Retinal pigment epithelial cell (primary cell): ENCODE results near the gene KCTD13.

Experiments
- DNase-seq: peaks from one replicate; pipeline ENCODE4 v3.0.0-alpha.2; 2010; ENCODE audit warnings: low read depth
- H3K4me3 ChIP-seq: 2 replicates; pipeline ENCODE4 v1.5.1; 2011; ENCODE audit warnings: mild to moderate bottlenecking, low read length, control low read depth, moderate library complexity
- TF ChIP-seq, protein P1 (sequence below): conservative IDR thresholded peaks from 2 replicates; pipeline ENCODE4 v1.5.1; 2011; ENCODE audit warnings: low read depth, low read length, control low read depth, inconsistent platforms

The KCTD13 gene

DNA sequence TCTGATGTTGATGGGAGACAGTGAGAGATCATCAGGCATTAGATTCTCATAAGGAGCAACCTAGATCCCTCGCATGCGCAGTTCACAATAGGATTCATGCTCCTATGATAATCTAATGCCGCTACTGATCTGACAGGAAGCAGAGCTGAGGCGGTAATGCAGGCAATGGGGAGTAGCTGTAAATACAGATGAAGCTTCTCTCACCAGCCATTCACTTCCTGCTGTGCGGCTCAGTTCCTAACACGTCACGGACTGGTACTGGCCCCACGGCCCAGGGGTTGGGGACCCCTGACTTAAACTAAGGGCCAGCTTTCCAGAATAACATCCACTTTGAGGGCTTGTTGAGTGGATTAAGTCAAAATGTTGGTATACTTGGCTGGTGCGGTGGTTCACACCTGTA, 33.3 kb upstream of the KCTD13 start:
- DNase-seq, result no peak
- no peak overlapping the region for H3K4me3 ChIP-seq
- TF ChIP-seq, protein P1, sequence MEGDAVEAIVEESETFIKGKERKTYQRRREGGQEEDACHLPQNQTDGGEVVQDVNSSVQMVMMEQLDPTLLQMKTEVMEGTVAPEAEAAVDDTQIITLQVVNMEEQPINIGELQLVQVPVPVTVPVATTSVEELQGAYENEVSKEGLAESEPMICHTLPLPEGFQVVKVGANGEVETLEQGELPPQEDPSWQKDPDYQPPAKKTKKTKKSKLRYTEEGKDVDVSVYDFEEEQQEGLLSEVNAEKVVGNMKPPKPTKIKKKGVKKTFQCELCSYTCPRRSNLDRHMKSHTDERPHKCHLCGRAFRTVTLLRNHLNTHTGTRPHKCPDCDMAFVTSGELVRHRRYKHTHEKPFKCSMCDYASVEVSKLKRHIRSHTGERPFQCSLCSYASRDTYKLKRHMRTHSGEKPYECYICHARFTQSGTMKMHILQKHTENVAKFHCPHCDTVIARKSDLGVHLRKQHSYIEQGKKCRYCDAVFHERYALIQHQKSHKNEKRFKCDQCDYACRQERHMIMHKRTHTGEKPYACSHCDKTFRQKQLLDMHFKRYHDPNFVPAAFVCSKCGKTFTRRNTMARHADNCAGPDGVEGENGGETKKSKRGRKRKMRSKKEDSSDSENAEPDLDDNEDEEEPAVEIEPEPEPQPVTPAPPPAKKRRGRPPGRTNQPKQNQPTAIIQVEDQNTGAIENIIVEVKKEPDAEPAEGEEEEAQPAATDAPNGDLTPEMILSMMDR, result no peak

DNA sequence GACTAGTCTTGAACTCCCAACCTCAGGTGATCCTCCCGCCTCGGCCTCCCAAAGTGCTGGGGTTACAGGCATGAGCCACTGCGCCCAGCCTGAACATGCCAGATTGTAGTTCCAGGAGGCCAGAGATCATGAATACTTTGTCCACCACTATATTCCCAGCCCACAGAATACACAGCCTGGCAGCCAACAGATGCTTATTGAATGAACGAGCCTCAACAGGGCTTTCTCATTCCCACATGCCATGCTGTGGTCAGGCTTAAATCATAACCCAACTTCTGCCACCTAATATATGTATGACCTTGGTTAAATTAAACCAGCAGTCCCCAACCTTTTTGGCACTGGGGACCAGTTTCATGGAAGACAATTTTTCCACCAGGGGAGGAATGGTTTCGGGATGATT, 32.7 kb upstream of the KCTD13 start:
- no peak for DNase-seq
- H3K4me3 ChIP-seq, result no peak overlapping the region
- TF ChIP-seq, protein P1, result no peak

DNA sequence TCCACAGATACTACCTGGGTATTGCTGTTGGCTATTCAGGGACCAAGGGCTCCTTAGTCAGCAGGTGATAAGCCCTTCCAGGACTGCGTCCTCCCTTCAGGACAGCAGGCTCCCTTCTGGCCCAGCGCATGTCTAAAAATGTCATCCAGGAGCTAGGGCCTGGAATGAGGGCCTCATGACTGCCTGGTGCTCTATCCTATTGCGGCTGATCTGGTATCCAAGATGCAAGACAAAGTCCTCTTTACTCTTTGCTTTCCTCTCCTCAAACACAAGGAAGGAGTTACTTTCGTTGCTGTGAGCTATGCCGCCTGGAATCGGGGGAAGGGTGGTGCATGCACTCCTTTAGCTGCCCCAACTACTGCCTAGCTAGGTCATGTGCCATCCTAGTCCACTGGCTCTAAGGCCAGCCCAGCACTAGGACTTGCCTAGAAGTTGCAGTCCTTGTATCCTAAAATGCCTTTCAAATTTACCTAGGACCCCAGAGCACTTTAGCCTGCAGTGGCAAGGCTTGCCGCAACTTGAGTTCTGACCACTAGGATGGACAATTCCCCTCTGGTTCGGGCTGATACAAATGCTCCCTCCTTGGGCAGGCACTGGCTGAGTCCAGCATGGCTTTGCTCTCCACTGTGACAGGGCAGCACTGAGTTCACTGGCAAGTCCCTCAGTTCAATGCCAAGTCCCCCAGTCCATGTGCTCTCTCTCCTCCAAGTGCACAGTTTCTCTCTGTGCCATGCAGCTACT, 25.8 kb upstream of the KCTD13 start:
- no peak overlapping the region for H3K4me3 ChIP-seq
- TF ChIP-seq, protein P1, result peak; percentile 1
- DNase-seq, result no peak

DNA sequence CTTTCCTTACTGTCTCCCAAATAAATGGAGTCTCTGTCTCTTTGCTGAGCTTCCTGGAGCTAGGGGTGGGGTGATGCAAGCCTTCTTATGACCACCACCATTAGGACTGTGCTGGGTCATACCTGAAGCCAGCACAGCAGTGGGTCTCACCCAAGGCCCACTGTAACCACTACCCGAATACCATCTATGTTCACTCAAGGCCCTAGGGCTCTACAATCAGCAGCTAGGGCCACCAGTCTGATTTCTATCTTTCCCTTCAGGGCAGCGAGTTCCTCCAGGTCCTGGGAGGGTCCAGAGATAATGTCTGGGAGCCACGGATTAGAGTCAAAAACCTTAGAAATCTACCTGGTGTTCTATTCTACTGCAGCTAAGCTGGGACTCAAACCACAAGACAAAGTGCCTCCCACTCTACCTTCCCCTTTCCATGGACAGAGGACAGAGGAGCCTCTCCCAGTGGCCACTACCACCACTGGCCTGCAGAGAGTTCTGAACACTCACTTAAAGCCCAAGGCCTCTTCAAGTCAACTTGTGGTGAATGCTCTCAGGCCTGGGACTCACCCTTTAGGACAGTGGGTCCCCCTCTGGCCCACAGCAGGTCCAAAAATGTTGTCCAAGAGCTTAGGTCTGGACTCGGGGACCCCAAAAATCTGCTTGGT, 24.9 kb upstream of the KCTD13 start:
- DNase-seq, result no peak
- TF ChIP-seq, protein P1, result no peak
- H3K4me3 ChIP-seq, result no peak overlapping the region

DNA sequence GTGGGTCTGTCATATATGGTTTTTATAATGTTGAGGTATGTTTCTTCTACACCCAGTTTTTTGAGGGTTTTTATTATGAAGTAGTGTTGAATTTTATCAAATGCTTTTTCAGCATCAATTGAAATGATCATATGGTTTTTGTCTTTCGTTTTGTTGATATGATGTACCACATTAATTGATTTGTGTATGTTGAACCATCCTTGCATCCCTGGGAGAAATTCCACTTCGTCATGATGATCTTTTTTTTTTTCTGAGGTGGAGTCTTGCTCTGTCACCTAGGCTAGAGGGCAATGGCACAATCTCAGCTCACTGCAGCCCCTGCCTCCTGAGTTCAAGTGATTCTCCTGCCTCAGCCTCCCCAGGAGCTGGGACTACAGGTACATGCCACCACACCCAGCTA, 21.9 kb upstream of the KCTD13 start:
- no peak for DNase-seq
- TF ChIP-seq, protein P1, result no peak
- no peak overlapping the region for H3K4me3 ChIP-seq

DNA sequence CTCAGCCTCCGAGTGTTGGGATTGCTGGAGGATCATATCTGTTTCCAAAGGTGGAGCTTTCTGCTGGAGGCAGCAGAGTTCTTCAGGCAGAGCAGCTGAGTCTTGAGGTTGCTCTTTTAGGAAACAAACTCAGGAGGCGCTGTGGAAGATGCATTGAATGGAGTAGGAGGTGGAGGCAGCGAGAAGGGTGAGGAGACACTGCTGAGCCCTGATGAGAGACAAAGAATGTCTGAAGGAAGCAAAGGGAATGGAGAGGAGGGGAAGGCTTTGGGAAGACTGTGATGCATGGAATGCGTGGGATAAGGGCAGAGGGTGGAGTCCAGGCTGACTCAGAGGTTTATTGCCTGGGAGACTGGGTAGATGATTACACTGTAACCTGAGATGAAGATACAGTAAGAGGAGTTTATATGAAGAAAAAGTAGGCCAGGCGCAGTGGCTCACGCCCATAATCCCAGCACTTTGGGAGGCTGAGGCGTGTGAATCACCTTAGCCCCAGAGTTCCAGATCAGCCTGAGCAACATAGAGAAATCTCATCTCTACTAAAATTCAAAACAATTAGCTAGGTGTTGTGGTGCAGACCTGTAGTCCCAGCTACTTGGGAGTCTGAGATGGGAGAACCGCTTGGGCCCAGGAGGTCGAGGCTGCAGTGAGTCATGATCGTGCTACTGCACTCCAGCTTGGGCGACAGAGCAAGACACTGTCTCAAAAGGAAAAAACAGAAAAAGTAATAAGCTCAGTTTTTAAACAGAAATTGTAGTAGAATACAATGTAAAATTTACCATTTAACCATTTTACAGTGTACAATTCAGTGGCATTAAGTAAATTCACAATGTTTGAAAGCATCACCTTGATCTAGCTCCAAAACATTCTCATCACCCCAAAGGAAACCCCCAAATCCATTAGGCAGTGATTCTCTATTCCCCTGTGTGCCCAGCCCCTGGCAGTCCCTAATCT, 18.1 kb upstream of the KCTD13 start:
- peak; percentile 96 for DNase-seq
- H3K4me3 ChIP-seq, result no peak overlapping the region
- TF ChIP-seq, protein P1, result peak; percentile 34
